Measurements from ENCODE around the gene TDRD6.

TDRD6 gene

GRCh38 chr6:46684771-46685170 is 2.9 kb upstream of the TDRD6 start:
- no peak for DNase-seq

- DNase-seq = no peak
Measured at GRCh38 chr6:46688117-46688965, 656 bp downstream of the TDRD6 start.

GRCh38 chr6:46688966-46689335 is 1.3 kb downstream of the TDRD6 start:
- no peak for DNase-seq

GRCh38 chr6:46689657-46690056 is 2.0 kb downstream of the TDRD6 start:
- no peak for DNase-seq

GRCh38 chr6:46690141-46690755 is 2.6 kb downstream of the TDRD6 start:
- DNase-seq = no peak

GRCh38 chr6:46690911-46691451 is 3.3 kb downstream of the TDRD6 start:
- DNase-seq = no peak

- DNase-seq = no peak
Measured at GRCh38 chr6:46699970-46700369, 12.3 kb downstream of the TDRD6 start.

GRCh38 chr6:46704562-46704961 is 16.9 kb downstream of the TDRD6 start:
- no peak for DNase-seq

- DNase-seq = no peak
Measured at GRCh38 chr6:46706464-46706863, 18.8 kb downstream of the TDRD6 start.

GRCh38 chr6:46711491-46711890 is 23.8 kb downstream of the TDRD6 start:
- DNase-seq = no peak

- no peak for DNase-seq
Measured at GRCh38 chr6:46715141-46715540, 27.5 kb downstream of the TDRD6 start.

- DNase-seq = no peak
Measured at GRCh38 chr6:46719099-46719498, 31.4 kb downstream of the TDRD6 start.

GRCh38 chr6:46720401-46720800 is 32.7 kb downstream of the TDRD6 start:
- no peak for DNase-seq

GRCh38 chr6:46729787-46730326 is 42.2 kb downstream of the TDRD6 start:
- DNase-seq = no peak

- no peak for DNase-seq
Measured at GRCh38 chr6:46730921-46731461, 43.3 kb downstream of the TDRD6 start.

- DNase-seq = no peak
Measured at GRCh38 chr6:46733341-46733801, 45.7 kb downstream of the TDRD6 start.

- peak; percentile 30 for DNase-seq
Measured at GRCh38 chr6:46734867-46735719, 47.4 kb downstream of the TDRD6 start, which contains the start of gene PLA2G7. TSS of gene PLA2G7 (minus strand) at chr6:46735375. CDS start at chr6:46722891, 12,484 bp downstream.

- DNase-seq = no peak
Measured at GRCh38 chr6:46735720-46736031, 48.0 kb downstream of the TDRD6 start.

GRCh38 chr6:46736906-46737305 is 49.2 kb downstream of the TDRD6 start:
- DNase-seq = no peak

- DNase-seq = no peak
Measured at GRCh38 chr6:46741482-46741881, 53.8 kb downstream of the TDRD6 start.

GRCh38 chr6:46741910-46742309 is 54.2 kb downstream of the TDRD6 start:
- DNase-seq = no peak

GRCh38 chr6:46743425-46744158 is 55.9 kb downstream of the TDRD6 start:
- no peak for DNase-seq

All from NCI-H1105 (cell line).